Stimulated activated CD4-positive, alpha-beta T cell treated with anti-CD3 and anti-CD28 coated beads, Interleukin-1b, Interleukin-23, amount 100 ng/mL, for 48 hours (primary cell): Measurements from ENCODE around the gene PRDX2.
"Not testable (repeated sequence)": the region's sequence is repeated elsewhere in the genome, so short reads cannot be mapped to it uniquely, and the experiment has no call there.

Experiments used
- DNase-seq: peaks from one replicate; pipeline ENCODE4 v3.0.0-alpha.2; 2020

PRDX2 gene

DNA sequence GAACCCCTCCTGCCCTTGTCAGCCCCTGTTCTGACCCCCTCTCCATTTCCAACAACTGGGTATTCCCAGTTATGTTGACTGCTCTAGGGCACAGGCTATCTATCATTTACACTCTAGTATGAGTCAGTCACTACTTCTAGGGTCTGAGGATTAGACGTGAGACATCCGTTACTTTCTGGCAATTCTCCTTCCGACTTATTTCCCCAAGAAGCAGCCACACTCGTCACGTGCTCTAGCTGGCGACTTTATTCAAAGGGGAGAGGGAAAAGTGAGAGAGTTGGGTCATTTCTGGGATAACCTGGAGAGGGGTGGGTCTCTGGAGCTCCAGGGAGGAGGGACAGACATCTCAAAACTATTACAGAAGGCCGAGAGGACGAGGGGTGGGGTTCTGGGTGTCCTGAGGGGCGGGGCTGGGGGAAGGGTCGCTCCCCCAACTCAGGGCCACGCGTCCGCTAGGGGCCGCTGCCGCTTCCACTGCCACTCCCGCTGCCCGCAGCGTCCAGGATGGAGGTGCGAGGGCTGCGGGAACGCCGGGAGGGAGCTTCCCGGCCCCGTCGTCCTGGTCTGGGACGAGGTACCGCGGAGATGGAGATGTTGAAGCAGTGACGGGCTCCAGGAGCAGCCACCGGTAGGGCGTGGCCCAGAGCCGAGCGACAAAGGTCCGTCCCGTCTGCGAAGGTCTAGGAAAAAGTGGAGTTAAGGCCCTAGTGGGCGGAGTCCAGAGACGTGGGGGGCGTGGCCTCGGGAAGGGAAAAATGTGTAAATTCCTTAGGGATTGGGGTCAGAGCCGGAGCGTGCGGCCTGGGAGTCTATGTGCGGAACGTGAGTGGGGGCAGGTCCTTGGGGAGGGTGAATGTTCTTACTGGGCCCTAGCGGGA, 23.9 kb upstream of the PRDX2 start:
- no peak for DNase-seq

DNA sequence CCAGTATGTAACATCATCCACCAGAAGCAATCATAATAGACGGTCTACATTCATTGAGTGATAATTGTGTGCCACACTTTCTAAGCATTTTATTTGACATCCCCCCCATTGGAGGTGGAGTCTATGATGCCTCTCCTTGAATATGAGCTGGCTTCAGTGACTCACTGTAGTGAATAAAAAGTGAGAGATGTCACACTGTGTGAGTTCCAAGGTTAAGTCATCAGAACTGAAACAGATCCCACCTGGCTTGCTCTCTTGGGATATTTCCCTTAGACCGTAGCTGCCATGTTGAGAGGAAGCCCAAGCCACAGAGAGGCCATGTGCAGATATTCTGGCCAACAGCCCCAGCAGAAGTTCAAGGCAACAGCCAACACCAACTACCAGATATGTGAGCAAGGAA, 20.2 kb upstream of the PRDX2 start:
- DNase-seq: no peak

DNA sequence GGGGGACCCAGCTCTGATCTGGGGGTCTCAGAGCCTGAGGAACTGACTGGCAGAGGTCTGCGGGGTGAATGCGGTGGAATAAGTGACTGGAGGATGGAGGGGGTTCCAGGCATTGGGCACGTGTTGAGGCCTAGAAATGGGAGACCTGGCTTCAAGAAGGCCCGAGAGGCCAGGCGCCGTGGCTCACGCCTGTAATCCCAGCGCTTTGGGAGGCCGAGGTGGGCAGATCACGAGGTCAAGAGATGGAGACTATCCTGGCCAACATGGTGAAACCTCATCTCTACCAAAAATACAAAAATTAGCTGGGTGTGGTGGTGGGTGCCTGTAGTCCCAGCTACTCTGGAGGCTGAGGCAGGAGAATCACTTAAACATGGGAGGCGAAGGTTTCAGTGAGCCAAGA, 16.2 kb upstream of the PRDX2 start:
- not testable (repeated sequence) for DNase-seq

DNA sequence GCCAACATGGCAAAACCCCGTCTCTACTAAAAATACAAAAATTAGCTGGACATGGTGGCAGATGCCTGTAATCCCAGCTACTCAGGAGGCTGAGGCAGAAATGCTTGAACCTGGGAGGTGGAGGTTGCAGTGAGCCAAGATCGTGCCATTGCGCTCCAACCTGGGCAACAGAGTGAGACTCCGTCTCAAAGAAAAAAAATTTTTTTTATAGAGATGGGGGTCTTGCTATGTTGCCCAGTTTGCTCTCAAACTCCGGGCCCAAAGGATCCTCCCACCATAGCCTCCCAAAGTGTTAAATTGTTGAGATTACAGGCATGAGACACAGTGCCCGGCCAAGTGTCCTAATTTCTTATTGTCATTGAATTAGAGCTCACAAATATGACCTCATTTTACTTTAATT, 15.6 kb upstream of the PRDX2 start:
- DNase-seq: not testable (repeated sequence)

DNA sequence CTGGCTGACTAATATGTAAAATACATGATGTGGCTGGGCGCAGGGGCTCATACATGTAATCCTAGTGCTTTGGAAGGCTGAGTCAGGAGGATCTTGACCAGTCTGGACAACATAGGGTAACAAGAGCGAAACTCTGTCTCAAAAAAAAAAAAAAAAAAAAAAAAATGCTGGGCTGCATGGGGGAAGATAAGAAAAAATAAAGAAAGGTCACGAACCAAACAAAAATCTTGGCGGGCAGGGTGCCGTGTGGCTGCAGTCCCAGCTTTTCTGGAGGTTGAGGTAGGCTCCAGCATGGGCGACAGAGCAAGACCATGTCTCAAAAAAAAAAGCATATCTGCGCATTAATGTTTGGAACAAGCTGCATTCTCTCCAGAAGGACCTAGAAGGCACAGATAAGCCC, 13.5 kb upstream of the PRDX2 start:
- DNase-seq: no peak

DNA sequence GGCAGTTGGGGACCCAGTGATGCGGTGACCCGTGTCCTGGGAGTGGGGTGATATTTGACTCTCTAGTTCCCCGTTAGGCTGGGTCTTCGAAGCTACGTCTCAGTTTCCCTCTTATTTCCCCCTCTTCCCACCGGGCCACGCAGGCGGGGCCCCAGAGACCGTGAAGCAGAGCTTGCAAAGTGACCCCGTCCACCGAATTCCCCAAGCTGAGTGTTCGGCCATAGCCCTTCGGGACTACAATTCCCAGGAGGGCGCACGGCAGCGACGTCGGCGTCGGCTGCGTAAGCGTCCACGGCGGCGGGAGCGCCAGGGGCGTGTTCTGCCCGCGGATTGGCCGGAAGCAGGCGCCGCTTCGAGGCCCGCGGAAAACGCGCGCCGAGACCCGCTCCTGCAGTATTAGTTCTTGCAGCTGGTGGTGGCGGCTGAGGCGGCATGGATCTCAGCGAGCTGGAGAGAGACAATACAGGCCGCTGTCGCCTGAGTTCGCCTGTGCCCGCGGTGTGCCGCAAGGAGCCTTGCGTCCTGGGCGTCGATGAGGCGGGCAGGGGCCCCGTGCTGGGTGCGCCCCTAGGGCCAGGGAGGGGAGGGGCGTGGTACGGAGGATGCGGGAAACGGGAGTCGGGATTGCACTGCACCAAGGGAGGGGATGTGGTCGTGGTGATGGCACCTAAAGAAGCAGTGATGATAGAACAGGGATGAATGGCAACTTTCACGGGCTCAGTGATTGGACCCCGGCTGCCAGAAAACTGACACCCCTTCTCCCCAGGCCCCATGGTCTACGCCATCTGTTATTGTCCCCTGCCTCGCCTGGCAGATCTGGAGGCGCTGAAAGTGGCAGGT, 4.9 kb upstream of the PRDX2 start, which contains the start of gene RNASEH2A:
TSS of gene RNASEH2A (plus strand) at position 343 of the 840 bp plus-strand sequence. CDS start at position 433, 90 bp downstream.
- DNase-seq: peak; percentile 88

DNA sequence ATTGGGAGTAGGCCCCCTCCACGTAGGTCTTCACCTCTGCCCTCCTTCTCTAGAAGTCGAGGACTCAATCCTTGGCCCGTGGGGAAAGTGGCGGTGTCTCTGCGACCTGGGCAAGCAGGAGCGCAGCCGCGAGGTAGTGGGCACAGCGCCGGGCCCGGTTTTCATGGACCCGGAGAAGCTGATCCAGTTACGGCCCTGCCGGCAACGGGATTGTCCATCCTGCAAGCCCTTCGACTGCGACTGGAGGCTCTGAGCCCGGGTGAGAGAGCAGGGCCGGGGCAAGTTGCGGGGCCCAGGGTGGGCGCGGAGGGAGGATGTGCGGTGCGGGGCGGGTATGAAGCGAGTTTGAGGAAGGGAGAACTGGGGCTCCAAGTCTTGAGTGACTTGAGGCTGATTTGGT, 2.5 kb upstream of the PRDX2 start:
- no peak for DNase-seq

DNA sequence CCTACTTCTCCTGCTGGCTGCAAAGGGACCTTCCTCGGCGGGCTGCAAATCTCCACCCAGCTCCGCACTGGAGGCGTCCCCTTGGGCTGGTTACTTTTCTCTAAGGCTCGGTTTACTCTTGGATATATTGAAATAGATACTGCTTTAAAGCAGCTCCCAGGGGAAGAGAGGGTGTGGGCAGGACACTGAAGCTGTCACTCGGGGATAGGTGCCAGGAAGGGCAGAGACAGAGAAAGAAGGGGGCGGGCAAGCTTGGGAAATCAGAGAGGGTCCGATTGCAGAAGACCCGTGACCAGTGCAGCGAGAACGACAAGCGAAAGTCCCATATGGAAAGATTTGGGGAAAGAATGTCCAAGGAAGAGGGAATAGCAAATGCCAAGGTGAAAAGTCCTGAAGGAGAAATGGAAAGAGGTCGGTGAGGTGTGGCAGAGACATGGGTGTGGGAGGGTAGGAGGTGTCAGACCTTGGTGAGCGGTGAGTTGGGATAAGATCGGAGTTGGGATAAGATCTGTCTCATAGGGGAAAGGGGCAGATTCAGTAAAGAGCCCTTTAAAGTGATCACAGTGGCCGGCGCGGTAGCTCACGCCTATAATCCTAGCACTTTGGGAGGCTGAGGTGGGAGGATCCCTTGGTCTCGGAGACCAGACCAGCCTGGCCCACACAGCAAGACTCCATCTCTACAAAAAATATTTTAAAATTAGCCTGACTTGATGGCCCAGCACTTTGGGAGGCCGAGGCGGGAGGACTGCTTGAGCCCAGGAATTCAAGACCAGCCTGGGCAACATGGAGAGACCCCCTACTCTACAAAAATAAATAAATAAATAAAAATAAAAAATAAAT, 887 bp upstream of the PRDX2 start:
- no peak for DNase-seq

DNA sequence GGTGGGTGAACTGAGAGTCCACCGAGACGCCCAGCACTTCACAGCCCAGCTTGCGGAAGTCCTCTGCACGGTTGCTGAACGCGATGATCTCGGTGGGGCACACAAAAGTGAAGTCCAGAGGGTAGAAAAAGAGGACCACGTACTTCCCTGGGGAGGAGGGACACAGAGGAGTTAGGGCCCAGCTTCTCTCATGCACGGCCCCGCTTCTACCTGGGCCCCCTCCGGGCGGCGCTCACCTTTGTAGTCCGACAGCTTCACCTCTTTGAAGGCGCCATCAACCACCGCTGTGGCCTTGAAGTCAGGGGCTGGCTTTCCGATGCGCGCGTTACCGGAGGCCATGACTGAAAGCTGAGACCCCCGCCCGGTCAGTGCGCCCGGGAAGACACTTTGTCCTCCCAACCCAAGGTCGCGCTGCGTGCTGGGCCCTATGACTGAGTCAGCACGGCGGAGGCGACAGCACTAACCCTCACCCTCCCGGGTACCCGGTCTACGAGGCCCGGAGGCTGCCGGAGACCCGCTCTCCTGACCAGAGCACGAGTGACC, 606 bp downstream of the PRDX2 start:
- peak; percentile 18 for DNase-seq

DNA sequence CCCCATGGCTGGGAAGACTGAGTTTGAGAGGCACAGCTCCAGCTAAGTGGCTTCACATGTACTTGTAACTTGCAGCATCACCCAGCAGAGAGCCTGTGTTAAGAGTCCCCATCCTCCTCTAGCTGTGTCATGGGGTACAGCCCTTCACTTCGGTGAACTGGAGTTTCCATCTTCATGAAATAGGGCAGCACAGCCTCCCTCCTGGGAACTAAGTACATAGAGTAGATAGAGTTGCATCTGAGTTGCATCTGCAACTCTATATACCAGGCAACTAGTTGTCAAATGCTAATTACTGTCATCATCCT, 1.2 kb downstream of the PRDX2 start:
- DNase-seq: no peak

DNA sequence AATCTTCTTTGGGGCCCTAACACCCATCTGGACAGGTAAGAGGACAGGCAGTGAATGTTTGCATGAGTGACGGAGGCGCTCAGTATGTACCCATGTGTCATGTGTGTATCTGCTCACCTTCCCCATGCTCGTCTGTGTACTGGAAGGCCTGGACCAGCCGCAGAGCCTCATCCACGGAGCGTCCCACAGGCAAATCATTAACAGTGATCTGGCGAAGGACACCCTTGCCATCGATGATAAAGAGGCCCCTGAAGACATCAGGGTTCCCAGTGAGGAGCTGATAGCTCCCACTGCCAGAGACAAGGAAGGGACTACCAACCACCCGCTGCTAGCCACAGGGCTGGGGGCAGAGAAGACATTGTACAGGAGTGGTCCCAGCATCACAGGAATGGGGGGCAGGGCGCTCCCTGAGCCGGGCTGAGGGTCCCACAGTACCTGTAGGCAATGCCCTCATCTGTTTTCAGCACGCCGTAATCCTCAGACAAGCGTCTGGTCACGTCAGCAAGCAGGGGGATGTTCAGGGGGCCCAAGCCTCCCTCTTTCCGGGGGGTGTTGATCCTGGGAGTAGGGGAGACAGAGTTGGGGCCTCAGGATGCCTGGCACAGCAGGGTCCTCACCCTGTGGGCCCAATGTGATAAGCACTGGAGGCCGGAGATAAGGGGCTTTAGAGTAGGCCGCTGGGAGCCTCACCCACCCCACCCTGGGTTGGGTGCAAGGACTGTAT, 1.7 kb downstream of the PRDX2 start:
- no peak for DNase-seq

DNA sequence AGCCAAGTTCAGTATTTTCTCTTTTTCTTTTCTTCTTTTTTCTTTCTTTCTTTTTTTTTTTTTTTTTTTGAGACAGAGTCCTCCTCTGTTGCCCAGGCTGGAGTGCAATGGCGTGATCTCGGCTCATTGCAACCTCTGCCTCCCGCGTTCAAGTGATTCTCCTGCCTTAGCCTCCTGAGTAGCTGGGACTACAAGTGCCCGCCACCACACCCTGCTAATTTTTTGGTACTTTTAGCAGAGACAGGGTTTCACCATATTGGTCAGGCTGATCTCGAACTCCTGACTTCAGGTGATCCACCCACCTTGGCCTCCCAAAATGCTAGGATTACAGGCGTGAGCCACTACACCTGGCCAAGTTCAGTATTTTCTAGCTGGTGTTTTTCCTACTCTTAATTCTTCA, 4.0 kb downstream of the PRDX2 start:
- not testable (repeated sequence) for DNase-seq

DNA sequence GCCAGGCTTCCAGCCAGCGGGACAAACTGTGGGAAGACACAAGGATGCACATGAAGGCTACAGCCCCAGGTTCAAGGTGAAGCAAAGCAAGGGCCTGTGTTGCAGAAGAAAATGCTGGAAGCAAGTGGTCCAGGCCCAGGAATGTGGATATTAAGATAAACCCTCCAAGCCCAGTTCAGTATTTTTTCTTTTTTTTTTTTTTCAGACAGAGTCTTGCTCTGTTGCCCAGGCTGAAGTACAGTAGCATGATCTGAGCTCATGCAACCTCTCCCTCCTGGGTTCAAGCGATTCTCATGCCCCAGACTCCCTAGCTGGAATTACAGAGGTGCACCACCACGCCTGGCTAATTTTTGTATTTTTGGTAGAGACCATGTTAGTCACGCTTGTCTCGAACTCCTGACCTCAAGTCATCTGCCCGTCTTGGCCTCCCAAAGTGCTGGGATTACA, 4.4 kb downstream of the PRDX2 start:
- no peak for DNase-seq

DNA sequence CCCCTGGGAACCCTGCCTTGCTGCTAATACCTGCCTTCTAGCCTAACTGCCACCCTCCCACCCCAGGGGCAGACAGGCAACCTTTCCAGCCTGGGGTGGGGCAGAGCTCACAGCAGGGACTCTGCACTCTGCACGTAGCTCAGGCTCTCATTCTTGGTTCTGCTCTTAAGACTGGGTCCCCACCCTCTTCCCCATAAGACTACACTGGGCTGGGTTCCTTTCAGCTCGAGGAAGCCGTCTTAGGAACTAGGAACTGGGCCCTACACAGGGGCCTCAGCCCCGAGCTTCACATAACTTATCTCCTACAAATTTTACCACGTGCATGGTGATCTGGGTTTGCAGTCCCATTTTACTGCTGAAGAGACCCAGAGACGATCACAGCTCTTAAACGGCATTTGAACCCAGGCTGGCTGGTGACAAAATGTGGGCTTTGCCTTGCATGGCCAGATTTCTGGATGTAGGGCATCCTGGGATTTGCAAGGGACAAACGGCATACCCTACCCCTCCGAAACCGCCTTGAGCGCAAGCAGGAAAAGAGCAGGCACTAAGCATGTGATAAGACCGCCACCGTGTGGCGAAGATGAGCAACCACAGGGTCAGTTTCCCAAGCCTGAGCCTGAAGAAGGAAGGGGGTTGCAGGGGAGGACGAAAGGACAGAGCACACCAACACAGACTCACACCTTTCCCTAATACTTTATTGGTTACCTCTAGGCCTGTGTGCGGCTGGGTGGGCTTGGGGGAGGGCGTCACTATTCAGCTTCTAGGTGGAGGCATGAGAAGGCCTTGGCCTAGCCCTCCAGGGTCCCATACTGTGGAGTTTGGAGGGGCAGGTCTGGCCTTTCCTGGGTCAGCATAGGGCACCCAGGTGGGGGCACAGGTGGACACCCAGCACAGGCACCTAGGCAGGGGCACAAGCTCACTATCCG, 5.2 kb downstream of the PRDX2 start:
- DNase-seq: peak; percentile 74

DNA sequence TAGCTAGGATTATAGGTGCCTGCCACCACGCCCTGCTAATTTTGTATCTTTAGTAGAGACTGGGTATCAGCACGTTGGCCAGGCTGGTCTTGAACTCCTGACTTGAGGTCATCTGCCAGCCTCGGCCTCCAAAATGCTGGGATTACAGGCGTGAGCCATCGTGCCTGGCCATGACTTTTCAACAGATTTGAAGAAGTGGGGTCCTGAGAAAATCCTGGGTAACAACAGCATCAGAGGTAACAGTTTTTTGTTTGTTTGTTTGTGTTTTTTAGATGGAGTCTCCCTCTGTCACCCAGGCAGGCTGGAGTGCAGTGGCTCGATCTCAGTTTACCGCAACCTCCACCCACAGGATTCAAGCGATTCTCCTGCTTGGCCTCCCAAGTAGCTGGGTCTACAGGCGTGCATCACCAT, 6.6 kb downstream of the PRDX2 start:
- DNase-seq: no peak

DNA sequence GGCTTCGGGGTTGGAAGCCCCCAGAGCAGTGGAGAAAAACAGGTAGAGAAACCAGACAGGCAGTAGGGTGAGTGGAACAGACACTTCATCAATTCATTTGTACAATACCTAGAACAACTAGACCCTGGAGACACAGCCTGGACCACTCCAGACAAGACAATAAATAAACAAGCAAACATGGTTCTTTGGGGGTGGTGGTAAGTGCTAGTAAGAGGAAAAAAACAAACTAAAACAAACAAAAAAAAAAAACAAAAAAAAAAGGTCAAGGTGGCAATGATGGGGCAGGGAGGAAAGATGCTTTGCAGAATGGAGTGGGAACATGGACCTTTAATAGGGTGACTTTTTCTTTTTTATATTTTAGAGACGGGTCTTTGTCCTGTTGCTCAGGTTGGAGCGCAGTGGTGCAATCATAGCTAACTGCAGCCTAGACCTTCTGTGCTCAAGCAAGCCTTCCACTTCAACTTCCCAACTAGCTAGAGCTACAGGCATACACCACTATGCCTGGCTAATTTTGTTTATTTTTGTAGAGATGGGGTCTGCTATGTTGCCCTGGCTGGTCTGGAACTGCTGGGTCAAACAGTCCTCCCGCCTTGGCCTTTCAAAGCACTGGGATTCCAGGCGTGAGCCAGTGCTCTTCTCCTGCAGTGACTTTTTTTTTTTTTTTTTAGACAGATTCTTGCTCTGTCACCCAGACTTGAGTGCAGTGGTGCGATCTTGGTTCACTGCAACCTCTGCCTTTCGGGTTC, 7.2 kb downstream of the PRDX2 start:
- DNase-seq: no peak

DNA sequence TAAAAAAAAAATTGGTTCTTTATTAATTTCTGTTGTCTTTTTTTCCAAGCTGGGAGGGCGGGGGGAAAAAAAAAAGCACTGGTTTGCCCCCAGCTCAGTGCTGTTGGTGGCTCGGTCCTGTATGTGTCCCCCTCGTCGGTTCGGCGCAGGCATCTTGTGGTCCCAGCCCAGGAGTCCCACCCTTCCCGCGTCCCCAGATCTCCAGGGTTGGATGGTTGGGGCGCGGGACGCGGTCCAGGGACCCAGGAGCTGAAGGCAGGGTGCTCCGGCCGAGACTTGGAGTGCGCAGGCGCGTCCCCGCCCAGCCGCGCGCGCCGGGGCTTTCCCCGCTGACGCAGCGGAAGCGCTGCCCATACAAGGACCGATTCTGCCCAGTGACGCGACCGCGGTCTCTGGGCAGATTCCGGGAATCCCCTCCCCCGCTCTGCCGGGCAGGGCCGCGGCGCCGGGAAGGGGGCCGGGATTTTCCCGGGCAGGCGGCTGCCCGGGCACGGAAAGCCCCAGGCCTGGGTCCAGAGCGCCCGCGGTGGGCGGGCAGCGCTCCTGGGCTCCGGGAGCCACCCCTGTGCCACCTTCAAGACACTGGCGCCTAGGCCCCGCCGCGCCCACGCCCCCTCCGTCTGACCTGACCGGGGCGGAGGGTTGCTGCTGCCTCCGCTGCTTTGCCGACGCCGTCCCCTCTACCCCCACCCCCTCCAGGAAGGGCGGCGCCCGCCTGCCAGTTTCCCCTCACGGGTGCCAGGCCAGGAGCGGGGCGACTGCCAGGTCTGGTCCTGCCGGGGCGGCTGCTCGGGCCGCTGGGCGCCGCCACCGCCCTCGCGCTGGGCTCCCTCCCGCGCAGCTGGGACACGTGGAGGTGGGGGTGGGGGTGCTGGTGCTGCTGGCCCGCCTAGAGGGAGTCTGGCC, 8.1 kb downstream of the PRDX2 start:
- DNase-seq: peak; percentile 93

DNA sequence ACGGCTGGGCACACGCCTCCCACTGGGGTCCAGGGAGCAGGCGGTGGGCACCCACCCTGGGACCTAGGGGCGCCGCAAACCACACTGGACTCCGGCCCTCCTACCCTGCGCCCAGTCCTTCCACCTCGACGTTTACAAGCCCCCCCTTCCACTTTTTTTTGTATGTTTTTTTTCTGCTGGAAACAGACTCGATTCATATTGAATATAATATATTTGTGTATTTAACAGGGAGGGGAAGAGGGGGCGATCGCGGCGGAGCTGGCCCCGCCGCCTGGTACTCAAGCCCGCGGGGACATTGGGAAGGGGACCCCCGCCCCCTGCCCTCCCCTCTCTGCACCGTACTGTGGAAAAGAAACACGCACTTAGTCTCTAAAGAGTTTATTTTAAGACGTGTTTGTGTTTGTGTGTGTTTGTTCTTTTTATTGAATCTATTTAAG, 8.7 kb downstream of the PRDX2 start:
- DNase-seq: no peak
